Measurements from ENCODE around the gene MAGOHB.

MAGOHB gene

GRCh38 chr12:10557766-10558165, 55.6 kb downstream of the MAGOHB start:
- H3K36me3 Mint-ChIP-seq, result no peaks in the 10 kb centered on the region
- peaks cover under 1% of the 10 kb centered on the region for H3K9me3 Mint-ChIP-seq
- no peak overlapping the region for H3K4me3 Mint-ChIP-seq
- ATAC-seq (ENCODE audit: low read depth) (no peak), DNase-seq (ENCODE audit: low spot score in 2 of 2) (no peak)
- H3K27me3 Mint-ChIP-seq, result peaks cover 11% of the 10 kb centered on the region
- no peak overlapping the region for H3K27ac Mint-ChIP-seq
- H3K4me1 Mint-ChIP-seq, result peaks cover 4% of the 10 kb centered on the region

- no peak overlapping the region for H3K4me3 Mint-ChIP-seq
- H3K27ac Mint-ChIP-seq, result no peak overlapping the region
- H3K9me3 Mint-ChIP-seq, result peaks cover 2% of the 10 kb centered on the region
- no peaks in the 10 kb centered on the region for H3K36me3 Mint-ChIP-seq
- peaks cover 11% of the 10 kb centered on the region for H3K27me3 Mint-ChIP-seq
- no peak for ATAC-seq (ENCODE audit: low read depth)
- H3K4me1 Mint-ChIP-seq, result peaks cover 4% of the 10 kb centered on the region
- no peak for DNase-seq (ENCODE audit: low spot score in 2 of 2)
Measured at GRCh38 chr12:10557329-10557728, 56.1 kb downstream of the MAGOHB start.

- DNase-seq (ENCODE audit: low spot score in 2 of 2), result no peak
- H3K36me3 Mint-ChIP-seq, result no peaks in the 10 kb centered on the region
- H3K9me3 Mint-ChIP-seq, result peaks cover 2% of the 10 kb centered on the region
- H3K27ac Mint-ChIP-seq, result no peak overlapping the region
- peaks cover 4% of the 10 kb centered on the region for H3K4me1 Mint-ChIP-seq
- peaks cover 10% of the 10 kb centered on the region for H3K27me3 Mint-ChIP-seq
- H3K4me3 Mint-ChIP-seq, result no peak overlapping the region
- no peak for ATAC-seq (ENCODE audit: low read depth)
Measured at GRCh38 chr12:10554756-10555481, 58.5 kb downstream of the MAGOHB start.

- no peak for DNase-seq (ENCODE audit: low spot score in 2 of 2)
- Mint-ChIP-seq H3K27me3 (peaks cover 8% of the 10 kb centered on the region), H3K36me3 (no peaks in the 10 kb centered on the region), H3K9me3 (peaks cover 2% of the 10 kb centered on the region), H3K27ac (no peak overlapping the region), H3K4me3 (no peak overlapping the region), H3K4me1 (peaks cover 4% of the 10 kb centered on the region)
- ATAC-seq (ENCODE audit: low read depth), result no peak
Measured at GRCh38 chr12:10554228-10554755, 59.1 kb downstream of the MAGOHB start.
